HG02870 (cell line): Measurements from ENCODE around the gene VASH2.
"Not testable (repeated sequence)": the region's sequence is repeated elsewhere in the genome, so short reads cannot be mapped to it uniquely, and the experiment has no call there.

Source experiments
- ATAC-seq: cut with Tn5 transposase; IDR thresholded peaks from one replicate; pipeline ENCODE4 v1.9.1; 2021; ENCODE audit warnings: mild to moderate bottlenecking, moderate library complexity; ENCODE audit not compliant: unreplicated experiment

Gene VASH2

GRCh38 chr1:213017447-213018273 lies 67.3 kb downstream of the VASH2 start:
- ATAC-seq = no peak

GRCh38 chr1:213019450-213019849 lies 69.1 kb downstream of the VASH2 start:
- no peak for ATAC-seq

GRCh38 chr1:213020016-213020415 lies 69.7 kb downstream of the VASH2 start:
- ATAC-seq = no peak

GRCh38 chr1:213027024-213027423 lies 76.7 kb downstream of the VASH2 start:
- not testable (repeated sequence) for ATAC-seq

GRCh38 chr1:213032651-213033050 lies 82.3 kb downstream of the VASH2 start:
- no peak for ATAC-seq

- no peak for ATAC-seq
Observed at GRCh38 chr1:213034713-213035112, 84.4 kb downstream of the VASH2 start.

- ATAC-seq = no peak
Observed at GRCh38 chr1:213035573-213035972, 85.2 kb downstream of the VASH2 start.
